ENCODE data around the gene KCNK1.
"Not testable (repeated sequence)": the region's sequence is repeated elsewhere in the genome, so short reads cannot be mapped to it uniquely, and the experiment has no call there.

DNA sequence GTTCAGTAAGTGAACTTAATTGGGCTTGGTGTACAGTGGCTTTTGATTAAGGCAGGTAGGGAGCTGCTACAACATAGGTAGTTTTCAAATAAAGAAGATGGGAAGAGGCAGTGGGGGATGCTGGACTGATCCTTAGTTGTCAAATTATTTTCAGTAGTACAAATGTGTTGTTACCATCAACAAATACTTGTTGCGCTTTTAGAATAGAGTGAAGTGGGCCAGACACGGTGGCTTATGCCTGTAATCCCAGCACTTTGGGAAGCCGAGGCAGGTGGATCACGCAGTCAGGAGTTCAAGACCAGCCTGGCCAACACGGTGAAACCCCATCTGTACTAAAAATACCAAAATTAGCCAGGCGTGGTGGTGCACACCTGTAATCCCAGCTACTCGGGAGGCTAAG, 5.5 kb downstream of the KCNK1 start:
- TF ChIP-seq, protein P1, sequence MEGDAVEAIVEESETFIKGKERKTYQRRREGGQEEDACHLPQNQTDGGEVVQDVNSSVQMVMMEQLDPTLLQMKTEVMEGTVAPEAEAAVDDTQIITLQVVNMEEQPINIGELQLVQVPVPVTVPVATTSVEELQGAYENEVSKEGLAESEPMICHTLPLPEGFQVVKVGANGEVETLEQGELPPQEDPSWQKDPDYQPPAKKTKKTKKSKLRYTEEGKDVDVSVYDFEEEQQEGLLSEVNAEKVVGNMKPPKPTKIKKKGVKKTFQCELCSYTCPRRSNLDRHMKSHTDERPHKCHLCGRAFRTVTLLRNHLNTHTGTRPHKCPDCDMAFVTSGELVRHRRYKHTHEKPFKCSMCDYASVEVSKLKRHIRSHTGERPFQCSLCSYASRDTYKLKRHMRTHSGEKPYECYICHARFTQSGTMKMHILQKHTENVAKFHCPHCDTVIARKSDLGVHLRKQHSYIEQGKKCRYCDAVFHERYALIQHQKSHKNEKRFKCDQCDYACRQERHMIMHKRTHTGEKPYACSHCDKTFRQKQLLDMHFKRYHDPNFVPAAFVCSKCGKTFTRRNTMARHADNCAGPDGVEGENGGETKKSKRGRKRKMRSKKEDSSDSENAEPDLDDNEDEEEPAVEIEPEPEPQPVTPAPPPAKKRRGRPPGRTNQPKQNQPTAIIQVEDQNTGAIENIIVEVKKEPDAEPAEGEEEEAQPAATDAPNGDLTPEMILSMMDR (IDR thresholded peaks at IDR 0.05; ENCODE audit: low read depth, low read length): not testable (repeated sequence)
- TF ChIP-seq POLR2A (IDR thresholded peaks at IDR 0.05; ENCODE audit: extremely low read depth, insufficient read length); MYC (IDR thresholded peaks at IDR 0.05; ENCODE audit: low read depth, low read length): not testable (repeated sequence)
